Muscle layer of duodenum (tissue), 2 donors: ENCODE results near the gene PAFAH1B1.
"Not testable (repeated sequence)": the region's sequence is repeated elsewhere in the genome, so short reads cannot be mapped to it uniquely, and the experiment has no call there.

Experiments
- H3K27ac ChIP-seq: one replicate; pipeline ENCODE4 v1.7.0; 2013; ENCODE audit warnings: mild to moderate bottlenecking, low read length
- H3K27me3 ChIP-seq: one replicate; pipeline ENCODE4 v1.7.0; 2013; ENCODE audit warnings: low read depth, mild to moderate bottlenecking, control low read depth, low read length
- H3K36me3 ChIP-seq, 2 donors: one replicate each; pipeline ENCODE4 v1.7.0; 2013; ENCODE audit warnings: low read length in 2 of 2, control low read depth in 1 of 2, mild to moderate bottlenecking in 1 of 2; ENCODE audit not compliant: insufficient read depth in 2 of 2, control insufficient read depth in 1 of 2
- H3K4me1 ChIP-seq, 2 donors: one replicate each; pipeline ENCODE4 v1.7.0; 2013; ENCODE audit warnings: low read length in 2 of 2, mild to moderate bottlenecking in 2 of 2, control low read depth in 1 of 2, moderate library complexity in 1 of 2; ENCODE audit not compliant: insufficient read depth in 2 of 2, control insufficient read depth in 1 of 2
- H3K4me3 ChIP-seq, 2 donors: one replicate each; pipeline ENCODE4 v1.7.0; 2013; ENCODE audit warnings: low read length in 2 of 2, low read depth in 1 of 2, mild to moderate bottlenecking in 1 of 2
- H3K9me3 ChIP-seq, 2 donors: one replicate each; pipeline ENCODE4 v1.7.0; 2013; ENCODE audit warnings: low read length in 2 of 2, control low read depth in 1 of 2, mild to moderate bottlenecking in 1 of 2; ENCODE audit not compliant: control insufficient read depth in 1 of 2
- donor health status: healthy.

Gene PAFAH1B1

DNA sequence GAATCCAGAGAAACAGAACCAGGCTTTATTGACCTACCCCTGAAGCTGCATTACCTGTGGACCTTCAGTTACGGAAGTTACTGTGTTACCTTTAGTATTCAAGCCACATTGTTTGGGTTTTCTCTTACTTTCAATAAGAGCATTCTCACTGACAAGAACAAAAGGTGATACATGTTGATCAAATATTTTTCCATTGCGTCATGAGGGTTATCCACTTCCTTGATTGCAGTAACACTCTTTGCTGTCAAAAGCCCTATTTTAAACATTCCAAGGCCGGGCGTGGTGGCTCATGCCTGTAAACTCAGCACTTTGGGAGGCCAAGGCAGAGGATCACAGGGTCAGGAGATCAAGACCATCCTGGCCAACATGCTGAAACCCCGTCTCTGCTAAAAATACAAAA lies 28.6 kb upstream of the PAFAH1B1 start:
- Histone ChIP-seq H3K36me3 (no peaks in the 10 kb centered on the region), H3K9me3 (peaks cover 5% of the 10 kb centered on the region in 2 donors), H3K27me3 (no peaks in the 10 kb centered on the region), H3K4me1 (no peaks in the 10 kb centered on the region), H3K4me3 (no peak overlapping the region), H3K27ac (no peak overlapping the region)

- Histone ChIP-seq H3K9me3 (peaks cover 1 to 2% of the 10 kb centered on the region in 2 donors), H3K27me3 (no peaks in the 10 kb centered on the region), H3K4me1 (no peaks in the 10 kb centered on the region), H3K4me3 (no peak overlapping the region), H3K36me3 (no peaks in the 10 kb centered on the region), H3K27ac (no peak overlapping the region)
Observed at GRCh38 chr17:2566056-2566455, 27.4 kb upstream of the PAFAH1B1 start.

GRCh38 chr17:2571523-2572303 lies 21.7 kb upstream of the PAFAH1B1 start:
- H3K36me3 ChIP-seq = no peaks in the 10 kb centered on the region
- H3K4me1 ChIP-seq = no peaks in the 10 kb centered on the region
- no peaks in the 10 kb centered on the region for H3K9me3 ChIP-seq
- H3K27ac ChIP-seq = no peak overlapping the region
- no peaks in the 10 kb centered on the region for H3K27me3 ChIP-seq
- no peak overlapping the region for H3K4me3 ChIP-seq

DNA sequence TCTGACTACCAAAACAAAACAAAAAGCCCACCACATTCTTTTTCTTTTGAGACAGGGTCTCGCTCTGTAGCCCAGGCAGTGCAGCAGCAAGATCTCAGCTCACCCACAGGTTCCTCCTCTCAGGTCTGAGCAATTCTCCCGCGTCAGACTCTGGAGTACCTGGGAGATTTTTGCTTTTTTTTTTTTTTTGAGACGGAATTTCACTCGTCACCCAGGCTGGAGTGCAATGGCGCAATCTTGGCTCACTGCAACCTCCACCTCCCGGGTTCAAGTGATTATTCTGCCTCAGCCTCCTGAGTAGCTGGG lies 21.2 kb upstream of the PAFAH1B1 start:
- not testable (repeated sequence) for H3K27ac ChIP-seq, H3K27me3 ChIP-seq, H3K36me3 ChIP-seq, H3K4me1 ChIP-seq, H3K9me3 ChIP-seq, H3K4me3 ChIP-seq

- Histone ChIP-seq H3K27ac (no peak overlapping the region), H3K9me3 (no peaks in the 10 kb centered on the region), H3K27me3 (no peaks in the 10 kb centered on the region), H3K36me3 (no peaks in the 10 kb centered on the region), H3K4me3 (no peak overlapping the region), H3K4me1 (no peaks in the 10 kb centered on the region)
Observed at GRCh38 chr17:2580151-2580550, 13.3 kb upstream of the PAFAH1B1 start.

DNA sequence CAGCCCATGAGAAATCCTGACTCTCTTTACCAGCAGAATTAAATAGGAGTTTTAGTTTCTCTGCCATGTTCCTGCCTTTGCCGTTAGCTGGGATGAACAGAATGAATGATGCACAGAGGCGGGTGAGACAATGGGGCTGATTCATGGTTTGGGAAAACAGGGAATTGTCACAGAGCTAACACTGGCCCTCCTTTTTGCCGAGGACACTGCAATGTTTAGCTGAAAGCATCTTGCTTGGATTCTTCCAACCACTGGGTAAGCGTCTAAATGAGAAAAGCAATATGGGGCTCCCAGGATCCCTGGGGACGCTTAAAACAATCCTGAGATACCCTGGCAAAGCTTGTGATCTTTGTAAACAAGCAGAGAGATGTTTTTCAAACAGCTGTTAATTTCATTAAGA lies 12.8 kb upstream of the PAFAH1B1 start:
- Histone ChIP-seq H3K4me1 (no peaks in the 10 kb centered on the region), H3K36me3 (no peaks in the 10 kb centered on the region), H3K9me3 (no peaks in the 10 kb centered on the region), H3K4me3 (no peak overlapping the region), H3K27ac (no peak overlapping the region), H3K27me3 (no peaks in the 10 kb centered on the region)

DNA sequence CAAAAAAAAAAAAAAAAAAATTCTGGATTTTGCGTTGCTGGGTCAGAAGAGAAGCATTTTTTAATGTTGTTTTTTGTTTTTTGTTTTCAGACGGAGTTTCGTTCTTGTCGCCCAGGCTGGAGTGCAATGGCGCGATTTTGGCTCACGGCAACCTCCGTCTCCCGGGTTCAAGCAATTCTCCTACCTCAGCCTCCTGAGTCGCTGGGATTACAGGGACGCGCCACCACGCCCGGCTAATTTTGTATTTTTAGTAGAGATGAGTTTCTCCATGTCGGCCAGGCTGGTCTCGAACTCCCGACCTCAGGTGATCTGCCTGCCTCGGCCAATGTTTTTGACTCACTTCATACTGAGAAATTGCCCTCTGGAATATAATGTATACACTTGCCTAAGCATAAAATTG lies 11.0 kb upstream of the PAFAH1B1 start:
- no peak overlapping the region for H3K27ac ChIP-seq
- H3K9me3 ChIP-seq = no peaks in the 10 kb centered on the region
- H3K36me3 ChIP-seq = no peaks in the 10 kb centered on the region
- H3K4me3 ChIP-seq = no peak overlapping the region
- no peaks in the 10 kb centered on the region for H3K4me1 ChIP-seq
- H3K27me3 ChIP-seq = no peaks in the 10 kb centered on the region

- Histone ChIP-seq H3K9me3 (no peaks in the 10 kb centered on the region), H3K27ac (no peak overlapping the region), H3K27me3 (no peaks in the 10 kb centered on the region), H3K4me3 (no peak overlapping the region), H3K4me1 (peaks cover 0 to 11% of the 10 kb centered on the region in 2 donors), H3K36me3 (peaks cover 0 to 6% of the 10 kb centered on the region in 2 donors)
Observed at GRCh38 chr17:2591040-2591640, 2.3 kb upstream of the PAFAH1B1 start.

DNA sequence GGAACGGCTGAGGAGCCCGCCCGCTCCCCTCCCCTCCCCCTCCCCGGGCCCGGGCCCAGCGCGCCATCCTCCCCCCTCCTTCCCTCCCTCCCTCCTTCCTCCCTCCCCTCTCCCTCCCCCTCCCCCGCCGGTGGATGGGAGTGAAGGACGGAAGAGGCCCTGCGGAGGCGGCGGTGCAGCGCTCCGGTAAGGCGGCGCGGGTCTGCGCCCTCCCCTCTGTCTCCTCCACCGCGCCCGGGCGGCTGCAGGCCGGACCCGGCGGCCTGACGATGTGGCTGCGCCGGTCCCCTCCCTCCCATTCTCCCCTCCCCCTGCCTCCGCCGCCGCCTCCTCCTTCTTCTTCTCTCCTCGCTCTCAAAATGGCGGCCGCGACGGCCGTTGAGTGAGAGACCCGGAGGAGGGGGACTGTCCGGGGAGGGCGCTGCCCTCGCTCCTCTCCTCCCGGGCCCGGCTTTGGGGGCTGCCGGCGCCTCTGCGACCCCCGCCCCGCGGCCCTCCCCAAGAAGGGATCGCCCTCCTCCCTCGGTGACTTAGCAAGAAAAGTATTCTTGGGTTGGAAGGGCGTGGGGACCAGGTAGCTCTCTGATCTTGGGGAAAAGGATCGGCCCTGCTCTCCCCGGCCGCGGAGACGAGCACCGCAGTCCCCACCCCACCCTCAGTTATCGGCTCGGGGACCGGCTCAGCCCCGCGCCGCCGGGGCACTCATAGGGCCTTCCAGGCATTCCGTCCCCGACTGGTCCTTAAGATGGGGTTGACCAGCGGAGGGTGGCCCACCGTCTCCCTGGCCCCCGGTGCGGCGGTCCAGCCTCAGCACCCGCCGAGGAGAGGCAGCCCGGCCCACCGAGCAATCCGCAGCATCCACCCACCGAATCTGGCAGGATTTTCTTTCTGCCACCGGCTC lies 617 bp downstream of the PAFAH1B1 start:
- peak overlapping the region; percentile 76 to 88 for H3K4me3 ChIP-seq
- H3K36me3 ChIP-seq = peaks cover 0 to 6% of the 10 kb centered on the region in 2 donors
- H3K4me1 ChIP-seq = peaks cover 6 to 32% of the 10 kb centered on the region in 2 donors
- no peaks in the 10 kb centered on the region for H3K9me3 ChIP-seq
- H3K27me3 ChIP-seq = no peaks in the 10 kb centered on the region
- H3K27ac ChIP-seq = peak overlapping the region; percentile 58

DNA sequence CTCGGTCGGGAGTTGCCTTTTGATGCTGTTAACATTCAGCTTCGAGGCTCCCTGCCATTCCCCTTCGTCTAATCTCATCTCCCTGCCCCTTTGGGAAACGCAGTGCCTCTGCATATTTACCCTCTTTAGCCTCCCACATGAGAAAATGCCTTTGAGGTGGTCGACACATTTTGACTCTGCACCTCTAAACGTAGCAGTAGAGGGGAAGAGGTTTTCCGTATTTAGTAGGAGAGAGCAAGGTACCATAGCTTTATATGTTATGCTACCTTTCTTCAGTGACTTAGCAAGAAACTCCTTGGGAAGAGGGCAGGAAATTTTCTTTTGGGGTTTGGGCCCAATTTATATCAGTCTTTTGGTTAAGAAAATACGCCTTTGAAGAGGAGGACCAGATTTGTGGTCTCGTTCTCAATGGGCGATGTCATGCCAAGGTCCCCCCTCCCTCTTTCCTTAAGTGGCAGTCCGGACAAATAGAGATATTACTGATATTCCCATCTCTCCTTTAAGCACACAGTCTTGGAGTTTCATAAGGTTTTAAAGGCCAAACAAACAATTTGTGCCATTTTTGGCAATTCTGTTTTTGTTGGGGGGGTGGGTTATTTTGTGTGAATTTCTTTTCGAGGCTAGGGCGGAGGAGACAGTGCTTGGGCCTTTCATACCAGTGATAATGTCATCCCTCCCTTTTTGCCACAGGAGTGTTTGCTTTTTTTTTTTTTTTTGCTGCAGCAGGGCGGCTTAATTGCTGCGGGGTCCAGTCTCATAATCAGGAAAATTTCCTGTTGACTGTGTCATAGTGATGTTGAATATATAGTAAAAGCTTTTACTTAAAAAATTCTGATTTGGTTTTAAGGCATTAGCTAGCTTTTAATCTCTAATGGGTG lies 1.5 kb downstream of the PAFAH1B1 start:
- Histone ChIP-seq H3K4me3 (peak overlapping the region; percentile 76 to 88), H3K27ac (peak overlapping the region; percentile 58), H3K4me1 (peaks cover 10 to 36% of the 10 kb centered on the region in 2 donors), H3K36me3 (peaks cover 0 to 6% of the 10 kb centered on the region in 2 donors), H3K27me3 (no peaks in the 10 kb centered on the region), H3K9me3 (no peaks in the 10 kb centered on the region)
